SH-SY5Y (cell line): ENCODE measurements around the gene PTPRG.

Experiments
- GATA2 ChIP-seq: IDR thresholded peaks from 2 replicates; pipeline ENCODE4 v1.6.1; 2011; ENCODE audit warnings: mild to moderate bottlenecking, low read depth, low read length
- GATA3 ChIP-seq: IDR thresholded peaks from 2 replicates; pipeline ENCODE4 v1.6.1; 2011; ENCODE audit warnings: low read depth, mild to moderate bottlenecking, low read length, moderate library complexity

DNA sequence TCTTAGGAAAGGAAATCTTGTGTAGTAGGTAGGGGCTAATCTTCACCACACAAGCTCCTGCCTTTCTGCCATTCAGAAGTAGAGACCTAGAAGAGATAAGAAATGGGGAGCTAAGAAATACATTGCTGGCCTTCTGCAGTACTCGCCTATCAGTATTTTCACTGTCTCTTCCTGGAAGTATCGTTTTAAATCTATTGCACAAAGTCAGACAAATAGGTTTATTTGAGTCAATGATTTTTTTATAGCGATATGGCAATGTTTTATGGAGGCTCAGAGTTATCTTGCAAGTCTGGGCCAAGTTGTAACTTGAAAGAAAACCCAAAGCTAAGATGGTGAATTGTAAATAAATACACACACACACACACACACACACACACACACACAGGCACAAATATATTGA, 103.8 kb downstream of the PTPRG start:
- no peak for TF ChIP-seq GATA3
- no peak for TF ChIP-seq GATA2
